Activated T-helper 1 cell treated with Interleukin-2 at 50 U/mL for 16 hours (primary cell): Measurements from ENCODE around the gene CPE.
"Not testable (repeated sequence)": the region's sequence is repeated elsewhere in the genome, so short reads cannot be mapped to it uniquely, and the experiment has no call there.

Experiments used
- DNase-seq: peaks from one replicate; pipeline ENCODE4 v3.0.0-alpha.2; 2020; ENCODE audit warnings: low read depth

Gene CPE

DNA sequence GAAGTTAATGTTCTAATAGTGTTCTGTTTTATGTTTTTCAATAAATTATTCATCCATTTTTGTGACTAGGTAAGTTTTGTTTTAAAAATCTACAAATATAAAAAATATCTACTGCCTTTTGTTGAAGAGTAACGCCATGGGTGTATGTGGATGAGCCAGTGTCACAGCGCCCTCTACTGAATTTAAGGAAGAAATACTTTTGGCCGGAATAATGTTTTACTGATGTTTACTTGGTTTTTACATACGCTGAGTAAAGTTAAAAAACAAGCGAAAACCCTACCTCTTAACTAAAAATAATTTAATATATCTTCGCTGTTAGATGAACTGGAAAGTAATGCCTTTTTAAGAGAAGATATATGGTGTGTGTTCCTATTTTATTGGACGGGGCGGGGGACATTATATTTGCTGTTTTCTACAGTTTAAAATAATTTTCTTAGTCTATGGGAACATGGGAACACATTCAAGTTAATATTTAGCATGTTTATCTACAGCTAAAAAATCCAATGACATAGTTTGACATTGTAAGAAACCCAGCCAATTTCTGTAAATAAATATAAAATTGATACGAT lies 86.1 kb downstream of the CPE start:
- no peak for DNase-seq

DNA sequence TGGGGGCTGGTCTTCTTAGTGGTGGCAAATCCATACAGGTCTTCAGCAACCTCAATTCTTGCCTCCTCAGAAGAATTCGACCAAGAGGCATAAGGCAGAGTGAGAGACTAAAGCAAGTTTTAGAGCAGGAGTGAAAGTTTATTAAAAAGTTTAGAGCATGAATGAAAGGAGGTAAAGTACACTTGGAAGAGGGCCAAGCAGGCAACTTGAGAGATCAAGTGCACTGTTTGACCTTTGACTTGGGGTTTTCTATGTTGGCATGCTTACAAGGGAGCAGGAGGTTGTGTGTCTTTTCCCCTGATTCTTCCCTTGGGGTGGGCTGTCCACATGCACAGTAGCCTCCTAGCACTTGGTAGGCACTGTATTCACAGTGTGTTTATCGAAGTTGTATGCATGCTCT lies 91.2 kb downstream of the CPE start:
- DNase-seq, result no peak

DNA sequence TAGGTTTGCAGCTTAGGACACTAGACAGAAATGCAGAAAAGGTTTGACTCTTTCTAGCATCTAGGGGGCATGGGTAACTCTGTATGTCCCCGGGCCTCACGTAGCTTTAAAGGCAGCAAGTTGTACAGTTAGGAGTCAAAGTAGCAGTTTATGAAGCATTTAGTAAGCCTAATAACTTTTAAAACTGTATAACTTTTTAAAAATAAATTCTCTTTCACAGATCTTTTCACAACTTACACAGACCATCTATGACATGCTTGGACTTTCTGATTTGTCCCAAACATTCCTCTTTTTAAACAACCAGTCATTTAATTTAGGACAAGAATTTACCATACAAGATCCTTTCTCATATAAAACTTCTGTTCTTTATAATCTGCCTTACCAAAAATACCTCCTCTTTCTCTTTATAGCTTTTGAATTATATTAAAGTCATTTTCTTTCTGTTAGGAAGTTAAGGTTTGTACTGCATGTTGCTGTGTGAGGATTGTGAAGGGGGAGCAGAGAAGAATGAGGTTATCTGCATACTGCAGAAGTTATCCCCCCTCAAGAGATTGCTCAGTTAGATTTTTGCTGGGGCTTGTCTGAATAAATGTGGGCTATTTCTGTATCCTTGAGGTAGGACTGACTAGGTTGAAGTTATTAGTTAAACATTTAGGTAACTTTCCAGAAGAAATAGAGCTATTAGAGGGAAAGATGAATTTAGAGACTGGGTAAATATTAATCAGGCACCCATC lies 94.3 kb downstream of the CPE start:
- no peak for DNase-seq

GRCh38 chr4:165474784-165475705 lies 96.2 kb downstream of the CPE start:
- no peak for DNase-seq

GRCh38 chr4:165475706-165476070 lies 96.9 kb downstream of the CPE start:
- DNase-seq, result no peak

DNA sequence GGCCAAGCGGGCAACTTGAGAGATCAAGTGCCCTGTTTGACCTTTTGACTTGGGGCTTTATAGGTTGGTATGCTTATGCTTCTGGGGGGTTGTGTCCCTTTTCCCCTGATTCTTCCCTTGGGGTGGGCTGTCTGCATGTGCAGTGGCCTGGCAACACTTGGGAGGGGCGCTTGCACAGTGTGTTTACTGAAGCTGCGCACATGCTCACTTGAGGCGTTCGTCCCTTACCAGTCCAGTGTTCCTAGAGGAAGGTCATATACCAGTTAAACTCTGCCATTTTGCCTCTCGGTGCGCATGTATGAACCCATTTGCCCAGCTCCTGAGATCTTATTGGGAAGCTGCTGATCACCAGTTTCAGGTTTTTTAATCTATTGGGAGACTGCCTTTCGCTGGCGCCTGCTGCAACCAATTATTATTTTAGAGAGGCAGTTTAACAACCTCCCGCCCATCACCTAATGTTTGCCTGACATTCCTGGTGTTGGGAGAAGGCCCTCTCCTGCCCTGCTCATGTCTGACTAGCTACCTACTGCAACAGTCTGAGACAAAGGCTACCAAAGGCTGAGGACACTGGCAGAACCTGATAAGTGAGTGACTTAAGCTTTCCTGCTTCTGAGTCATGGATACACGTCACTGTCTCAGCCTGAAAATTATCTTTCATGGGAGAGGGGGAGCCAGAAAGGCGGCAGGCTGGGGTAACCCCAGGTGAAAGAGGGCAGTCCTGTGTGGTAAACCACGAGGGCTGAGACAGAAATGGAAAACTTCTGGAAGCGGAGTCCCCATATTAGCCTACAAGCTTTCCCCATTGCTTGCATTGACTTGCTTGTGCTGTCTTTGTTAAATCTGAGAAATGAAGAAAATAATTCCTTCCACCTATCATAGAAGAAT lies 97.6 kb downstream of the CPE start:
- DNase-seq, result no peak

- DNase-seq, result no peak
These were observed 99.0 kb downstream of the CPE start for GRCh38 chr4:165477799-165478198.

- DNase-seq, result no peak
These were observed 99.5 kb downstream of the CPE start for GRCh38 chr4:165478260-165478659.

- no peak for DNase-seq
These were observed 102.4 kb downstream of the CPE start for GRCh38 chr4:165481053-165481835.

- DNase-seq, result no peak
These were observed 111.0 kb downstream of the CPE start for GRCh38 chr4:165489786-165490185.

DNA sequence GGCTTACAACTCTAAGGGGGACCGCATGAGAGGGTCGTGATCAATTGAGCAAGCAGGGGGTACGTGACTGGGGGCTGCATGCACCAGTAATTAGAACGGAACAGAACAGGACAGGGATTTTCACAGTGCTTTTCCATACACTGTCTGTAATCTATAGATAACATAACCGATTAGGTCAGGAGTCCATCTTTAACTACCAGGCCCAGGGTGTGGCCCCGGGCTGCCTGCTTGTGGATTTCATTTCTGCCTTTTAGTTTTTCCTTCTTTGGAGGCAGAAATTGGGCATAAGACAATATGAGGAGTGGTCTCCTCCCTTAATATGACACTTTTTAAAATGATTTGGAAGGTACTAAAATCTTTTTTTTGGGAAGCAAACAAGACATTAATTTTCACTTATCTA lies 113.8 kb downstream of the CPE start:
- not testable (repeated sequence) for DNase-seq

- DNase-seq, result peak; percentile 22
These were observed 114.6 kb downstream of the CPE start for GRCh38 chr4:165493359-165493758.

- no peak for DNase-seq
These were observed 124.4 kb downstream of the CPE start for GRCh38 chr4:165502916-165503907.

DNA sequence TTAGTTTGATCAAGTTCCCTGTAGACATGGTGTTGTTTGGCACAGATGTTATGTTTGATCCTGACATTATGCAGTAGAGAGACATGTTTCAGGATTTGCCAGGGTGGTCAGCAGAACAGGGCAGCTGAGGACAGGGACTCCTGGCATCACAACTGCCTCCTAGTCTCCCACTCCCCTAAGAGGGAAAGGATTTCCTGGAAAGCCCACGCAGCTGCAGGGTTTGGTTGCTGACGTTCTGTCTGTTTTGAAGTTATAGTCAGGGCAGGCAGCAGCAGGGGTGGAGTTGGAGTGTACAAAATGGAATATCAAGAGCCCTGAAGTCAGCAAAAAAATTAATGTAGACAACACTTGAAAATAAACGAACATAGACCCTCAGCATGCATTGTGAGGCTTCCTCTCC lies 125.4 kb downstream of the CPE start:
- no peak for DNase-seq

DNA sequence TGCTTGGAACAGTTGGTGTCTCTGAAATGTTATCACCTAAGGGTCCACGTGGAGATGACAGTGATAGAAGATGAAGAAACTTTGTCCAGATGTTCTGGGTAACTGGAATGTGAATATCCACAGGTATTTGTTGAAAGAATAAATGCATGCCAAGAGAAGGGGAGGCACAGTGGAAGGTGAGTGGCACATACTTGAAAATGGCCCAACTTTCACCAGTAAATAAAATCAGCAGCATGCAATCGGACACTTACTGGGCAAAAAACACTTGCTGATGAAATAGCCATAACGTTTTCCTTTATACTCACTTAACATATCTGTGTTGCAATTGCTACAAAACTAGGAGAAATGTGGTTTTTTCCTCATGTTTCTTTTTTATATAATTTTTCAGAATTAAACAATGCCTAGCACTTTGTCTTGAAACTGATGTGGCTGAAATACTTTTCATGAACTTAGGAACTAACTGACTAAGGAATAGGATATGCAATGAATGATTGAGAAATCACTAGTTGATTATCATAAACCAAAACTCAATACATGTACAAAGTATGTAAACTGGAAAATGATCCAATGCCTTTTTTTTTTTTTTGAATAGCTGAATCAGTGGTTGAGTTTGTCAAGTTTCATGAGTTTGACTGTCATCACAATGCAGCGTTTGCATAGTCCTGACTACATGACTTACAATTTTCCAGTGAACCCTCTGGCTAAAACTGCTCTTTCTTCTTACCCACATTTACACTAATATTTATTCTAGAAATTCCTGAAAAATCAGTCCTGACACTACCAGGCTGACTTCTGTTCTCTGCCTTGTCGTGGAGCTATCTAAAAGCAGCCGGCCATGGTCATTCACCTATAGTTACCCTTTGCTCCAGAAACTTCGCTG lies 127.4 kb downstream of the CPE start:
- DNase-seq, result no peak

GRCh38 chr4:165506849-165507248 lies 128.0 kb downstream of the CPE start:
- DNase-seq, result no peak

GRCh38 chr4:165507381-165507780 lies 128.6 kb downstream of the CPE start:
- DNase-seq, result no peak

- no peak for DNase-seq
These were observed 129.7 kb downstream of the CPE start for GRCh38 chr4:165508372-165509120.
